ENCODE results near the gene SECTM1. TPM values are rescaled to one million over a fixed set of nuclear protein-coding genes. Genes with fewer than 3 reads are reported as not detected.

The SECTM1 gene
- total and polyA plus RNA-seq, 9 of the 15 experiments (the other 6 are each of a cell fraction or from before 2014, with no cell fraction given): 0.11 to 0.46 (median 0.18) TPM; not detected in 6

GRCh38 chr17:82345151-82345976 is 11.8 kb upstream of the SECTM1 start (continued):
- TF ChIP-seq ZBTB1 (CRISPR knock-in tag; IDR thresholded peaks at IDR 0.05; ENCODE audit: borderline replicate concordance, low read depth): no peak
- peak; percentile 96 for TF ChIP-seq TRIM24 (IDR thresholded peaks at IDR 0.05)
- 0 out of 2 replicates have a peak, but pooled peaks have one; percentile 13 for TF ChIP-seq NFE2L1 (tag; IDR thresholded peaks at IDR 0.05; ENCODE audit: borderline replicate concordance, low read depth)
- TF ChIP-seq ZKSCAN1 (IDR thresholded peaks at IDR 0.05; ENCODE audit: low read depth, low read length): 0 out of 2 replicates have a peak, but pooled peaks have one; percentile 19
- peak; percentile 94 for TF ChIP-seq NFRKB (IDR thresholded peaks at IDR 0.05; ENCODE audit: low read depth)
- no peak for TF ChIP-seq ELF2 (CRISPR knock-in tag; IDR thresholded peaks at IDR 0.05)
- TF ChIP-seq ZNF140 (CRISPR knock-in tag; IDR thresholded peaks at IDR 0.05): no peak
- TF ChIP-seq TEAD4 (IDR thresholded peaks at IDR 0.05; ENCODE audit: low read length): peak; percentile 98
- TF ChIP-seq TEAD4 (CRISPR knock-in tag; IDR thresholded peaks at IDR 0.05; ENCODE audit: borderline replicate concordance): no peak
- TF ChIP-seq CHD2 (IDR thresholded peaks at IDR 0.05; ENCODE audit: low read depth, low read length): no peak
- no peak for TF ChIP-seq XRCC3 (IDR thresholded peaks at IDR 0.05)
- TF ChIP-seq PCBP2 (IDR thresholded peaks at IDR 0.05; ENCODE audit: low read depth, low read length, poor library complexity, severe bottlenecking): no peak
- TF ChIP-seq, protein P1, sequence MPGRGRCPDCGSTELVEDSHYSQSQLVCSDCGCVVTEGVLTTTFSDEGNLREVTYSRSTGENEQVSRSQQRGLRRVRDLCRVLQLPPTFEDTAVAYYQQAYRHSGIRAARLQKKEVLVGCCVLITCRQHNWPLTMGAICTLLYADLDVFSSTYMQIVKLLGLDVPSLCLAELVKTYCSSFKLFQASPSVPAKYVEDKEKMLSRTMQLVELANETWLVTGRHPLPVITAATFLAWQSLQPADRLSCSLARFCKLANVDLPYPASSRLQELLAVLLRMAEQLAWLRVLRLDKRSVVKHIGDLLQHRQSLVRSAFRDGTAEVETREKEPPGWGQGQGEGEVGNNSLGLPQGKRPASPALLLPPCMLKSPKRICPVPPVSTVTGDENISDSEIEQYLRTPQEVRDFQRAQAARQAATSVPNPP (IDR thresholded peaks at IDR 0.05; ENCODE audit: borderline replicate concordance, insufficient read depth, insufficient read length): no peak
- TF ChIP-seq POLR3A (IDR thresholded peaks at IDR 0.05; ENCODE audit: borderline replicate concordance, extremely low read depth, insufficient read depth, insufficient read length): no peak
- TF ChIP-seq, protein P2, sequence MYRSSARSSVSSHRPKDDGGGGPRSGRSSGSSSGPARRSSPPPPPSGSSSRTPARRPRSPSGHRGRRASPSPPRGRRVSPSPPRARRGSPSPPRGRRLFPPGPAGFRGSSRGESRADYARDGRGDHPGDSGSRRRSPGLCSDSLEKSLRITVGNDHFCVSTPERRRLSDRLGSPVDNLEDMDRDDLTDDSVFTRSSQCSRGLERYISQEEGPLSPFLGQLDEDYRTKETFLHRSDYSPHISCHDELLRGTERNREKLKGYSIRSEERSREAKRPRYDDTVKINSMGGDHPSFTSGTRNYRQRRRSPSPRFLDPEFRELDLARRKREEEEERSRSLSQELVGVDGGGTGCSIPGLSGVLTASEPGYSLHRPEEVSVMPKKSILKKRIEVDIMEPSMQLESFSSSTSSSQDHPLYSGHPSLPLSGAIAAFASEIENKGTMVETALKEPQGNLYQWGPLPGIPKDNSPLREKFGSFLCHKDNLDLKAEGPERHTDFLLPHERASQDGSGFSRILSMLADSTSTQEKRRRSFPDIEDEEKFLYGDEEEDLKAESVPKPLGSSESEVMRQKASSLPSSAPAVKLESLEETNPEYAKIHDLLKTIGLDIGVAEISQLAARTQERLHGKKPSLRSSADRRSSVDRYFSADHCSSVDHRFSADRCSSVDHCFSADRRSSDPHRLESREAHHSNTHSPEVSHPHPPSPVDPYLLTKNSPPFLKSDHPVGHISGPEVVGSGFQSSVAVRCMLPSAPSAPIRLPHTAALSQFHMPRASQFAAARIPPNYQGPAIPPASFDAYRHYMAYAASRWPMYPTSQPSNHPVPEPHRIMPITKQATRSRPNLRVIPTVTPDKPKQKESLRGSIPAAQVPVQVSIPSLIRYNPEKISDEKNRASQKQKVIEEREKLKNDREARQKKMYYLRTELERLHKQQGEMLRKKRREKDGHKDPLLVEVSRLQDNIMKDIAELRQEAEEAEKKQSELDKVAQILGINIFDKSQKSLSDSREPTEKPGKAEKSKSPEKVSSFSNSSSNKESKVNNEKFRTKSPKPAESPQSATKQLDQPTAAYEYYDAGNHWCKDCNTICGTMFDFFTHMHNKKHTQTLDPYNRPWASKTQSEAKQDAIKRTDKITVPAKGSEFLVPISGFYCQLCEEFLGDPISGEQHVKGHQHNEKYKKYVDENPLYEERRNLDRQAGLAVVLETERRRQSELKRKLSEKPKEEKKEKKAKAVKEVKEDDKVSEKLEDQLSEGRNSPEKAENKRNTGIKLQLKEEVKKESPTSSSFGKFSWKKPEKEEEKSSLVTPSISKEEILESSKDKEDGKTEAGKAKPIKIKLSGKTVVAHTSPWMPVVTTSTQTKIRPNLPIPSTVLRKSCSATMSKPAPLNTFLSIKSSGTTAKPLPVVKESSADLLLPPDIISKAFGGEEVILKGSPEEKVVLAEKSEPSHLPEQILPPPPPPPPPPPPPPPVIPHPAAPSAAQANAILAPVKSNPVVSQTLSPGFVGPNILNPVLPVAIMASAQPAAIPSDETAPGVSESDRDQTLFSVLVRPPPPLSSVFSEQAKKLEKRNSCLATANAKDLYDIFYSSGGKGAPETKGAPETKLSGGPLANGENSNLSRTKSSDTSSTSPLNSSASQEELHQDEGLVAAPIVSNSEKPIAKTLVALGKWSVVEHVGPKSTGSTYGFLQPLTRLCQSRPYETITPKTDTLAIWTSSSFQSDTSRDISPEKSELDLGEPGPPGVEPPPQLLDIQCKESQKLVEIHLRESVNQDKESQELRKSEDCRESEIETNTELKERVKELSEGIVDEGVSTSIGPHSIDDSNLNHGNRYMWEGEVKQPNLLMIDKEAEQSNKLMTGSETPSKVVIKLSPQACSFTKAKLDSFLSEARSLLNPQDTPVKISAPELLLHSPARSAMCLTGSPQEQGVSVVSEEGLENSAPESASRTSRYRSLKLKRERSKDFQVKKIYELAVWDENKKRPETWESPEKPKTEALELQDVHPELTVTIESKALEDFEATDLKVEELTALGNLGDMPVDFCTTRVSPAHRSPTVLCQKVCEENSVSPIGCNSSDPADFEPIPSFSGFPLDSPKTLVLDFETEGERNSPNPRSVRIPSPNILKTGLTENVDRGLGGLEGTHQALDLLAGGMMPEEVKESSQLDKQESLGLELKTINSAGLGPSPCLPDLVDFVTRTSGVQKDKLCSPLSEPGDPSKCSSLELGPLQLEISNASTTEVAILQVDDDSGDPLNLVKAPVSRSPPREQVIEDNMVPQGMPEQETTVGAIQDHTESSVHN (IDR thresholded peaks at IDR 0.05; ENCODE audit: borderline replicate concordance in 1 of 2, low read depth in 1 of 2): 0 out of 4 replicates have a peak, but pooled peaks of 1 of the 2 experiments have one; percentile 40
- no peak for TF ChIP-seq ZNF444 (CRISPR knock-in tag; IDR thresholded peaks at IDR 0.05)
- TF ChIP-seq PHF20 (IDR thresholded peaks at IDR 0.05; ENCODE audit: partially characterized antibody): peak; percentile 0
